Esophagus mucosa (tissue), 1 donor: ENCODE data around the gene MASP2. TPM values are rescaled to one million over a fixed set of nuclear protein-coding genes. Genes with fewer than 3 reads are reported as not detected.

ENCODE experiments used
- ATAC-seq: fragments of 200-7000 bp; cut with Tn5 transposase; one replicate; pipeline ENCODE4 v1.9.1; 2020
- total RNA-seq: library from RNA; stranded (reverse); gene quantifications from one replicate; pipeline ENCODE4 v1.2.4, GENCODE V29; 2023
- donor health status: DM: yes; HTN: yes; CAD: no.

Gene MASP2
- total RNA-seq, 1 donor from 2014 or later = not detected

DNA sequence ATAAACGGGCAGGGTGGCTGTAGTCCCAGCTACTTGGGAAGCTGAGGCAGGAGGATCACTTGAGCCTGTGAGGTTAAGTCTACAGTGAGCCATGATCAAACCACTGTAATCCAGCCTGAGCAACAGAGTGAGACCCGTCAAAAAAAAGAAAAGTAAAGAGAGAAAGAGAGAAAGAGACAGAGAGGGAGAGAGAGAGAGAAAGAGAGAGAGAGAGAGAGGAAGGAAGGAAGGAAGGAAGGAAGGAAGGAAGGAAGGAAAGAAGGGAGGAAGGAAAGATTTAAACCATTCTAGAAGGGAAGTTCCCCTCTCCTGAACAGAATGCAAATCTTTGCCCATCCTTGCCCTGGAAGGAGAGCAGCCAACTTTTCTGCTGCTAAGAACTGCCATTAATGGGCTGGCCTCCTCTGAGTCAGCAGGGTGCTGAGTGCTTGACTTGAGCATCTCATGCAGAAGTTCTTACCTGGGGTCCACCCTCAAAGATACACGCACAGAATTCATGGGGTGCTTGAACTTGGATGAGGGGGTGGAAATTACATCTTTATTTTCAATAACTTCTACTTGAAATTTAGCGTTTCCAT, 59.1 kb downstream of the MASP2 start:
- ATAC-seq = no peak

DNA sequence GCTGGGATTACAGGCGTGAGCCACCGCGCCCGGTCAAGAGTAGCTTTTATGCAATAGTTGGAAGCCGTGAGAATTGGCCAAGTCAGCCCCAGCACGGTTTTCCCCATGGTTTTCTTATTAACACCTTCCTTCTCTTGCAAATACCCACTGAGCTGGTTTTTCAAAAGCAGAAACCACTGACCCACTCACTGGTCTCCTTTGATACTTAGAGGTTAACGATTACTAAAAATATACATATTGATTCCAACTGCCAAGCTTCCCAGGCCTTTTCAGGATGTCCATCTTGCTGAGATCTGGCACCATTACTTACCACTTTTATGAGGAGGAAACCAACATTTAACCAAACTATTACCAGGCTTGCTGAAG, 60.5 kb downstream of the MASP2 start:
- no peak for ATAC-seq

DNA sequence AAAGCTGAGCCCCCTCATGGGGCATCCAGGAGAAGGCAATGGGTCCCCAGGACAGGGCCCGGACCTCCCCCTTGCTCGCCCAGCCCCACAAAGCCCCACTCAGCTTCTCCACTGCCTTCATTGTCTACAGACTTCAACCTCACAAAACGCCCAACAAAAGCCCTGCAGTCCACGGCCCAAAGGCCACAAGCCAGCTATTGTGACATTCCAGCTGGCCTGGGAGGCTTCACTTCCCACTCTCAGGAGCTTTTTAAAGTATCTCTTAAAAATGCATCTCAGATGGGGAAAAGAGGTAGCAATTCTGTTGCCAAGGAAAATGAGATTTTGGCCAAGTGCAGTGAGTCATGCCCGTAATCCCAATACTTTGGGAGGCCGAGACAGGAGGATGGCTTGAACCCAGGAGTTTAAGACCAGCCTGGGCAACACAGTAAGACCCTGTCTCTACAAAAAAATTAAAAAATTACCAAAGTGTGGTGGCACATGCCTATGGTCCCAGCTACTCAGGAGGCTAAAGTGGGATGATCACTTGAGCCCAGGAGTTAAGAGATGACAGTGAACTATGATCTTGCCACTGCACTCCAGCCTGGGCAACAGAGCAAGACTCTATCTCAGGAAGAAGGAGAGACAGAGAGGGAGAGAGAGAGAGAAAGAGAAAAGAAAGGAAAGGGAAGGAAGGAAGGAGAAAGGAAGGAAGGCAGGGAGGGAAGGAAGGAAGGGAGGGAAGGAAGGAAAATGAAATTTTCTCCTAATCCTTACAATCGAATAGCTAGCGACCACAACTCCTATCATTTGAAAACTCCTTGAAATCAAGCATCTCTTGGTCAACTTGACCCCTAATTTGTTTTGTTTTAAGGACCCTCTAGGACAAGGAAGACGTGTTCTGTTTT, 66.0 kb downstream of the MASP2 start:
- no peak for ATAC-seq

GRCh38 chr1:10980094-10980577, 66.9 kb downstream of the MASP2 start:
- peak; percentile 66 for ATAC-seq

GRCh38 chr1:10979483-10979920, 67.5 kb downstream of the MASP2 start:
- ATAC-seq = peak; percentile 12

GRCh38 chr1:10978719-10979118, 68.3 kb downstream of the MASP2 start:
- ATAC-seq = no peak

Other genes with a start within 250 kb of the MASP2 start
- 94.1 TPM for gene TARDBP, start 34.6 kb downstream of the MASP2 start, total RNA-seq
- 54.6 TPM for gene SRM, start 12.8 kb upstream of the MASP2 start, total RNA-seq
- 35.2 TPM for gene EXOSC10, start 52.6 kb upstream of the MASP2 start, total RNA-seq
- gene ANGPTL7, start 142.1 kb upstream of the MASP2 start, total RNA-seq = not detected
- gene MTOR, start 215.3 kb upstream of the MASP2 start, total RNA-seq = 24.0 TPM
- gene UBIAD1, start 226.0 kb upstream of the MASP2 start, total RNA-seq = 7.6 TPM